Uterus (tissue), 4 donors: ENCODE measurements around the gene C2. TPM values are rescaled to one million over a fixed set of nuclear protein-coding genes. Genes with fewer than 3 reads are reported as not detected.

Experiments
- DNase-seq, 2 donors: peaks; one replicate each; pipeline ENCODE4 v3.0.0-alpha.2; 2019 to 2020
- H3K27ac ChIP-seq, 2 donors: fragments of 200-600 bp; sonication (generic); 1 replicate in 1 of 2; 2 replicates in 1 of 2; pipeline ENCODE4 v1.5.1; 2016 to 2018
- H3K27me3 ChIP-seq, 2 donors: fragments of 200-600 bp; sonication (generic); one replicate each; pipeline ENCODE4 v1.5.1; 2018 to 2019; ENCODE audit warnings: control low read depth in 1 of 2
- H3K36me3 ChIP-seq, 2 donors: fragments of 200-600 bp; sonication (generic); one replicate each; pipeline ENCODE4 v1.5.1; 2019; ENCODE audit warnings: control low read depth in 1 of 2
- H3K4me1 ChIP-seq, 2 donors: fragments of 200-600 bp; sonication (generic); one replicate each; pipeline ENCODE4 v1.5.1; 2018 to 2019; ENCODE audit warnings: control low read depth in 1 of 2
- H3K4me3 ChIP-seq, 2 donors: fragments of 200-600 bp; sonication (generic); 1 replicate in 1 of 2; 2 replicates in 1 of 2; pipeline ENCODE4 v1.5.1; 2018 to 2019; ENCODE audit warnings: mild to moderate bottlenecking in 1 of 2
- H3K9me3 ChIP-seq, 2 donors: fragments of 200-600 bp; sonication (generic); one replicate each; pipeline ENCODE4 v1.5.1; 2019; ENCODE audit warnings: control low read depth in 1 of 2
- CTCF ChIP-seq, 4 experiments: fragments of 200-600 bp in 2 of 4; fragments of 450-650 bp in 2 of 4; sonication (generic) in 2 of 4; IDR thresholded peaks; one replicate each; pipeline ENCODE4 v1.5.1; 2016 to 2019; ENCODE audit warnings: antibody characterized with exemption in 4 of 4, mild to moderate bottlenecking in 2 of 4, moderate library complexity in 1 of 4
- POLR2A ChIP-seq, 2 donors: fragments of 450-650 bp; IDR thresholded peaks; one replicate each; pipeline ENCODE4 v1.6.1; 2016; ENCODE audit warnings: antibody characterized with exemption in 2 of 2, mild to moderate bottlenecking in 1 of 2, moderate library complexity in 1 of 2
- intact Hi-C: fragments of 100-400 bp; cut with DNase I; formaldehyde crosslinking; loops from one replicate; pipeline ENCODE4 v1.15.1; 2023; ENCODE audit warnings: low total_unique reads
- total RNA-seq, 4 donors: library from RNA; depleted of rRNA in 3 of 4; stranded (reverse); fragments of >200 nt in 3 of 4; gene quantifications; one replicate each; pipeline versions ENCODE4 v1.1.0 to v1.2.4, GENCODE V29; 2014 to 2023
- donor health status: DM: yes; HTN: yes; CAD: no.

C2 gene
- total RNA-seq, 4 donors from 2014 or later: 4.1 to 24.8 (median 4.6) TPM

GRCh38 chr6:31935823-31936222, 8.3 kb downstream of the C2 start:
- Histone ChIP-seq H3K4me1 (no peaks in the 10 kb centered on the region), H3K36me3 (no peaks in the 10 kb centered on the region), H3K27me3 (no peaks in the 10 kb centered on the region), H3K4me3 (no peak overlapping the region), H3K9me3 (no peaks in the 10 kb centered on the region), H3K27ac (no peak overlapping the region)
- TF ChIP-seq POLR2A (IDR thresholded peaks at IDR 0.05) (no peak), CTCF (IDR thresholded peaks at IDR 0.05) (no peak)
- no peak for DNase-seq
- intact Hi-C loops: no loop called here

GRCh38 chr6:31940256-31940664, 12.7 kb downstream of the C2 start:
- no peaks in the 10 kb centered on the region for H3K4me1 ChIP-seq
- no peak for TF ChIP-seq POLR2A (IDR thresholded peaks at IDR 0.05)
- TF ChIP-seq CTCF (IDR thresholded peaks at IDR 0.05): no peak
- H3K27me3 ChIP-seq: no peaks in the 10 kb centered on the region
- intact Hi-C loops: no loop called here
- no peak overlapping the region for H3K27ac ChIP-seq
- H3K36me3 ChIP-seq: no peaks in the 10 kb centered on the region
- no peaks in the 10 kb centered on the region for H3K9me3 ChIP-seq
- no peak overlapping the region for H3K4me3 ChIP-seq
- no peak for DNase-seq

- H3K4me3 ChIP-seq: no peak overlapping the region
- no peaks in the 10 kb centered on the region for H3K27me3 ChIP-seq
- DNase-seq: no peak
- intact Hi-C loops: no loop called here
- no peaks in the 10 kb centered on the region for H3K9me3 ChIP-seq
- no peak overlapping the region for H3K27ac ChIP-seq
- H3K4me1 ChIP-seq: no peaks in the 10 kb centered on the region
- TF ChIP-seq CTCF (IDR thresholded peaks at IDR 0.05) (no peak), POLR2A (IDR thresholded peaks at IDR 0.05) (no peak)
- H3K36me3 ChIP-seq: no peaks in the 10 kb centered on the region
These were observed 16.2 kb downstream of the C2 start for GRCh38 chr6:31943742-31944141.

GRCh38 chr6:31945154-31945506, 17.6 kb downstream of the C2 start:
- H3K4me3 ChIP-seq: no peak overlapping the region
- no peak for DNase-seq
- TF ChIP-seq CTCF (IDR thresholded peaks at IDR 0.05) (no peak), POLR2A (IDR thresholded peaks at IDR 0.05) (no peak)
- no peaks in the 10 kb centered on the region for H3K27me3 ChIP-seq
- no peaks in the 10 kb centered on the region for H3K4me1 ChIP-seq
- no peaks in the 10 kb centered on the region for H3K36me3 ChIP-seq
- no peaks in the 10 kb centered on the region for H3K9me3 ChIP-seq
- intact Hi-C loops: no loop called here
- peak overlapping the region; percentile 84 to 87 for H3K27ac ChIP-seq

- intact Hi-C loops: no loop called here
- DNase-seq: peak; percentile 82 to 84
- Histone ChIP-seq H3K36me3 (no peaks in the 10 kb centered on the region), H3K9me3 (no peaks in the 10 kb centered on the region), H3K4me3 (peak within 1 kb of the TSS in 1 of 2 donors; percentile 6), H3K27ac (peak within 1 kb of the TSS; percentile 84 to 87), H3K27me3 (no peaks in the 10 kb centered on the region), H3K4me1 (no peaks in the 10 kb centered on the region)
- TF ChIP-seq CTCF (IDR thresholded peaks at IDR 0.05) (no peak), POLR2A (IDR thresholded peaks at IDR 0.05) (peak; percentile 33 to 40)
These were observed 18.2 kb downstream of the C2 start, which contains the start of gene CFB for GRCh38 chr6:31945507-31946369. TSS of gene CFB (plus strand) at chr6:31946095. CDS start at chr6:31946222, 127 bp downstream.
